Mucosa of descending colon (tissue), 3 donors: ENCODE measurements around the gene GOPC. TPM values are rescaled to one million over a fixed set of nuclear protein-coding genes. Genes with fewer than 3 reads are reported as not detected.
"Not testable (repeated sequence)": the region's sequence is repeated elsewhere in the genome, so short reads cannot be mapped to it uniquely, and the experiment has no call there.

ENCODE experiments used
- ATAC-seq: fragments of 200-7000 bp; cut with Tn5 transposase; one replicate; pipeline ENCODE4 v1.9.1; 2020; ENCODE audit warnings: mild to moderate bottlenecking, moderate library complexity
- DNase-seq, 3 donors: peaks; one replicate each; pipeline ENCODE4 v3.0.0-alpha.2; 2020
- H3K36me3 ChIP-seq: fragments of 200-600 bp; one replicate; pipeline ENCODE4 v1.8.0; 2021; ENCODE audit warnings: low read depth, mild to moderate bottlenecking
- H3K4me1 ChIP-seq: fragments of 200-600 bp; one replicate; pipeline ENCODE4 v1.8.0; 2021; ENCODE audit warnings: low read depth, mild to moderate bottlenecking
- H3K4me3 ChIP-seq: fragments of 200-600 bp; one replicate; pipeline ENCODE4 v1.8.0; 2021; ENCODE audit warnings: mild to moderate bottlenecking
- H3K9me3 ChIP-seq: fragments of 200-600 bp; one replicate; pipeline ENCODE4 v1.8.0; 2021; ENCODE audit warnings: mild to moderate bottlenecking
- CTCF ChIP-seq: fragments of 200-600 bp; IDR thresholded peaks from one replicate; pipeline ENCODE4 v1.8.0; 2022; ENCODE audit warnings: antibody characterized with exemption, mild to moderate bottlenecking
- intact Hi-C, 2 donors: fragments of 100-400 bp; cut with DNase I in 1 of 2; cut with micrococcal nuclease in 1 of 2; formaldehyde crosslinking; loops; one replicate each; pipeline versions ENCODE4 v1.11.0 to v1.11.1; 2022; cut with DNase I, micrococcal nuclease
- total RNA-seq, 3 donors: library from RNA; stranded (reverse); fragmentation: NEBNext Ultra II Directional in 2 of 3; extraction: Animal tissue kit (Norgen Biotek cat#: 25700) in 2 of 3; gene quantifications; one replicate each; pipeline versions ENCODE4 v1.2.1 to v1.2.4, GENCODE V29; 2021 to 2023
- donor health status: DM: no; HTN: no; CAD: no; lungs with moderate emphysema.
- donor health status: DM: no; HTN: no; CAD: no.
- donor health status: DM: no; HTN: yes; CAD: no.

GOPC gene
- total RNA-seq, 3 donors from 2014 or later, result 22.7 to 31.4 (median 26.3) TPM

DNA sequence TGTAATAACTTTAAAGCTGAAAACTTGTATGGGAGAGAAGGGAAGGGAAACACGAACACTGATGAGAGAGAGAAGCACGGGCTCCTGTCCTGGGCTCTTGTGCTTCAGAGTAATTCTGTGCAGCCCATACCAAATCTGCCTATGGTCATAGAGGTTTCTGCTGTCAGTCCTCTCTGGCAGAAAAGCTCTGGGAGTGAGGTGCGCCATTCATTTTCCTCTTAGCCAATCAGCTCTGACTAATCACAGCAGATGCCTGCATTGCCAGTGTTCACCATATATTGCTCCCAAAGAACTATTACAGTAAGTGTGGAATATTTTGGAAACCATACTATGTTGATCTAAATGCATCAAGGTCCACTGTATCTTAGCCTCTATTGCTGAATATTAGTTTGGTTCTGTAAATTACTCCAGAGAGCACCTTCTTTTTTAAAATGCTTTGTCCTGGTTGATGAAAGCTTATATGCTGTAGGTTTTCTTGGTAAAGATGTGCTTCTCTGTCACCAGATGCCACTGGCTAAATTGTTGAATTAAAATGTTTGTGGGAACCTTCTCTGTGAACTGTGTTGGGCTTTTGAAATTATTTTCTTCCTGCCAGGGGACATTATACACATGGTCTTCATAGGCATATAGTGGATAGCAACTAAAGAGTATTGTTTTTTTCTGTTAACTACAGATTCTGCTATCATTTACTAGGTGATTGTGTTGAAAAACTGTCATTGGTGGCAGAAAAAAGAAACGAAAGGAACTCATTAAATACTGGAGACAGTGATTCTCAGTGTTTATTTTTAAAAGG, 81.5 kb downstream of the GOPC start:
- no peak for TF ChIP-seq CTCF

DNA sequence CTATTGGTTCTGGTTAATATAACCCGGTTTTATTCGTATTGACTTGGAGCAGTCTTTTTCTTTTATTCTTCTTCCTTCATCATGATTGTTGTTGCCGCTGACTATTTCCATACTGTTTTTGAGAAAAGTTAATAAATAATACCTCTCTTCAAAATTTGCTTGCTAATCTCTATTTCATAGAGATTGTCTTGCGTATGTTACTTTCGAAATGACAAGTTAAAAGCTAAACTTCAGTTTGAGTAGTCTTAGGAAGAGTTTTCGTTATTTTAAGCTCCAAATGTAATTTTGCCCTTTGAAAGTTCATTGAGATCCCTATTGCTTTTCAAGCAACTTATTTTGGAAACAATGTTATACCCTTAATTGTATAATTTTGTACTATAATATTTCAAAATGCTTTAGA, 83.4 kb downstream of the GOPC start:
- no peak overlapping the region for H3K4me3 ChIP-seq
- intact Hi-C loops, result no loop called here
- DNase-seq (no peak), ATAC-seq (no peak)
- no peaks in the 10 kb centered on the region for H3K9me3 ChIP-seq
- H3K4me1 ChIP-seq, result no peaks in the 10 kb centered on the region
- no peak for TF ChIP-seq CTCF
- H3K36me3 ChIP-seq, result no peaks in the 10 kb centered on the region

More for the DNA sequence above, 81.5 kb downstream of the GOPC start:
- Histone ChIP-seq H3K9me3 (no peaks in the 10 kb centered on the region), H3K4me1 (no peaks in the 10 kb centered on the region), H3K4me3 (no peak overlapping the region), H3K36me3 (no peaks in the 10 kb centered on the region)
- DNase-seq (no peak), ATAC-seq (no peak)
- intact Hi-C loops, result no loop called here

DNA sequence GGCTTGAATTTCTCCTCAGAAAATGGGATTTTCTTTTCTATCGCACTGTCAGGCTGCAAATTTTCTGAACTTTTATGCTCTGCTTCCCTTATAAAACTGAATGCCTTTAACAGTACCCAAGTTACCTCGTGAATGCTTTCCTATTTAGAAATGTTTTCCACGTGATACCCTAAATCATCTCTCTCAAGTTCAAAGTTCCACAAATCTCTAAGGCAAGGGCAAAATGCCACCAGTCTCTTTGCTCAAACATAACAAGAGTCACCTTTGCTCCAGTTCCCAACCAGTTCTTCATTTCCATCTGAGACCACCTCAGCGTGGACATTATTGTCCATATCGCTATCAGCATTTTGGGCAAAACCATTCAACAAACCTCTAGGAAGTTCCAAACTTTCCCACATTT, 84.3 kb downstream of the GOPC start:
- H3K9me3 ChIP-seq, DNase-seq, H3K4me3 ChIP-seq, ATAC-seq, H3K4me1 ChIP-seq, H3K36me3 ChIP-seq, intact Hi-C loops: not testable (repeated sequence)

DNA sequence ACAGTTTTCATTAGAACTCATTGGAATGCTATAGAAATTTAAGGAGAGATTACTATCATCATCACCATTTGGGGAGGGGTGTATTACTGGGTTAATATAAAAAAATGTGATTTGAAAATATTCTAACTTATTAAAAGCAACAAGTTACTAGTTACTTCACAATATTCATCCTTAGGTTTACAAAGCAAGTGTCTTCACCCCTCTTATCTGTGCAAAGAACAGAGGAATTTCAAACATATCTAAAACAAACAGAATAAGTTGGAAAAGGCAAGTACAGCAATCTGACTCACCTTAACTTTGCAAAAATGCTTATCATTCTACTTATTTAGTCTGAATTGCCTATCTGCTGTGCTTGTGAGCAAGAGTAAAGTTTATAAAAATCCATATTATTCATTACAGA, 87.0 kb downstream of the GOPC start:
- H3K4me1 ChIP-seq, result no peaks in the 10 kb centered on the region
- intact Hi-C loops, result no loop called here
- no peak for TF ChIP-seq CTCF
- H3K9me3 ChIP-seq, result no peaks in the 10 kb centered on the region
- H3K4me3 ChIP-seq, result no peak overlapping the region
- ATAC-seq (no peak), DNase-seq (no peak)
- H3K36me3 ChIP-seq, result no peaks in the 10 kb centered on the region

- intact Hi-C loops, result no loop called here
- Histone ChIP-seq H3K4me1 (no peaks in the 10 kb centered on the region), H3K36me3 (no peaks in the 10 kb centered on the region), H3K4me3 (no peak overlapping the region), H3K9me3 (no peaks in the 10 kb centered on the region)
- no peak for TF ChIP-seq CTCF
- DNase-seq (no peak), ATAC-seq (no peak)
Measured at GRCh38 chr6:117514655-117515054, 87.7 kb downstream of the GOPC start.

DNA sequence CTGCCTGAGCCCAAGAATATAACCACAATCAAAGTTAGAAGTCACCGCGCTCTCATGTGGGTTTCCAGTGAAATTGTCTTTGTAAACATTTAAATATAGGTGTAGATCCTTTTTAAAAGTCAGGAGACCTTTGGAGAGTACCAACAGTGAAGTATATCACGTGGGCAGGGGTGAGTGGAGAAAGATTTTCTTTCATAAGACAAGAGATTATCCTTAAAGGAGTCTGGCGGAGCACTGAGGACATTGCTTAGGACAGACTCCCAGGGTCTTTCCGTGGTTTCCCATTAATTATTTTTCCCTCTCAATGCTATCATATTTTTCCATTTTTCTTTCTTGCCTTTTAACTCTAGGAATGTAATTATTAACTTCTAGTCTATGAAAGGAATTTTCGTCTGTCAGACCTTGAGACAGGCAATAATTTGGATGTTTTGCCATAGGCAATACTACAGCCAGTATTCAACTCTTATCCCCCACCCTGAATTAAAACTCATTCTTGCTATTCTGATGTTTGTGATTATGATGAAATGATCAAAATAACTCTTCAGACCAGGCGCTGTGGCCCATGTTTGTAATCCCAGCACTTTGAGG, 88.4 kb downstream of the GOPC start:
- H3K9me3 ChIP-seq, result no peaks in the 10 kb centered on the region
- H3K4me3 ChIP-seq, result no peak overlapping the region
- H3K36me3 ChIP-seq, result no peaks in the 10 kb centered on the region
- DNase-seq (no peak), ATAC-seq (no peak)
- TF ChIP-seq CTCF, result no peak
- H3K4me1 ChIP-seq, result no peaks in the 10 kb centered on the region
- intact Hi-C loops, result no loop called here
